Astrocyte of the cerebellum (primary cell): ENCODE results near the gene PAEP.

ENCODE experiments used
- DNase-seq: peaks from one replicate; pipeline ENCODE4 v3.0.0-alpha.2; 2011; ENCODE audit warnings: low read depth
- H3K4me3 ChIP-seq: 2 replicates; pipeline ENCODE4 v1.5.1; 2011; ENCODE audit warnings: mild to moderate bottlenecking, low read depth, low read length, moderate library complexity
- in situ Hi-C: cut with HindIII; loops from 2 replicates; pipeline ENCODE4 v1.10.0; 2017; ENCODE audit warnings: low sequenced_read_pairs
- TF ChIP-seq, protein P1 (sequence below): IDR thresholded peaks from 2 replicates; pipeline ENCODE4 v1.5.1; 2012; ENCODE audit warnings: low read length, low read depth, moderate library complexity, mild to moderate bottlenecking; ENCODE audit errors: missing control alignments

PAEP gene

GRCh38 chr9:135584371-135584770, 22.8 kb downstream of the PAEP start:
- TF ChIP-seq, protein P1, sequence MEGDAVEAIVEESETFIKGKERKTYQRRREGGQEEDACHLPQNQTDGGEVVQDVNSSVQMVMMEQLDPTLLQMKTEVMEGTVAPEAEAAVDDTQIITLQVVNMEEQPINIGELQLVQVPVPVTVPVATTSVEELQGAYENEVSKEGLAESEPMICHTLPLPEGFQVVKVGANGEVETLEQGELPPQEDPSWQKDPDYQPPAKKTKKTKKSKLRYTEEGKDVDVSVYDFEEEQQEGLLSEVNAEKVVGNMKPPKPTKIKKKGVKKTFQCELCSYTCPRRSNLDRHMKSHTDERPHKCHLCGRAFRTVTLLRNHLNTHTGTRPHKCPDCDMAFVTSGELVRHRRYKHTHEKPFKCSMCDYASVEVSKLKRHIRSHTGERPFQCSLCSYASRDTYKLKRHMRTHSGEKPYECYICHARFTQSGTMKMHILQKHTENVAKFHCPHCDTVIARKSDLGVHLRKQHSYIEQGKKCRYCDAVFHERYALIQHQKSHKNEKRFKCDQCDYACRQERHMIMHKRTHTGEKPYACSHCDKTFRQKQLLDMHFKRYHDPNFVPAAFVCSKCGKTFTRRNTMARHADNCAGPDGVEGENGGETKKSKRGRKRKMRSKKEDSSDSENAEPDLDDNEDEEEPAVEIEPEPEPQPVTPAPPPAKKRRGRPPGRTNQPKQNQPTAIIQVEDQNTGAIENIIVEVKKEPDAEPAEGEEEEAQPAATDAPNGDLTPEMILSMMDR = no peak
- in situ Hi-C loops = no loop called here
- no peak overlapping the region for H3K4me3 ChIP-seq
- DNase-seq = no peak

DNA sequence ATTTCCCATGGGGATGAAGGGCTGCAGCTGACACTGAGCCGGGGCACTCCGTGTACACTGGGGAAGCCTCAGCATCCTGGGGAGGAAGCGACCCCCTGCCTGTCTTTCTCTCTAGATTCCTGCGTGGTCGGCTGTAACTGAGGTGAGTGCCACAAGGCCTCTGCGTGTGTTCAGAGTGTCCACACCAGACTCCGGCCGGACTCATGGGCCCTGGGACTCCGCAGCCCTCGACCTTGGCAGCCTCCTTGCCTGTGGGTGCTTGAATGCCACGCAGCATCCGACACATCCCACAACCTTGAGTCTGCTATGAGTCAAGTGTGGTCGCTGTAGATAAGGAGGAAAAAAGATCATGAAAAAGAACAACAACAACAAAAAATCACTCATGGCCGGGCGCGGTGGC, 23.4 kb downstream of the PAEP start:
- TF ChIP-seq, protein P1 = no peak
- no peak overlapping the region for H3K4me3 ChIP-seq
- in situ Hi-C loops = no loop called here
- DNase-seq = no peak

DNA sequence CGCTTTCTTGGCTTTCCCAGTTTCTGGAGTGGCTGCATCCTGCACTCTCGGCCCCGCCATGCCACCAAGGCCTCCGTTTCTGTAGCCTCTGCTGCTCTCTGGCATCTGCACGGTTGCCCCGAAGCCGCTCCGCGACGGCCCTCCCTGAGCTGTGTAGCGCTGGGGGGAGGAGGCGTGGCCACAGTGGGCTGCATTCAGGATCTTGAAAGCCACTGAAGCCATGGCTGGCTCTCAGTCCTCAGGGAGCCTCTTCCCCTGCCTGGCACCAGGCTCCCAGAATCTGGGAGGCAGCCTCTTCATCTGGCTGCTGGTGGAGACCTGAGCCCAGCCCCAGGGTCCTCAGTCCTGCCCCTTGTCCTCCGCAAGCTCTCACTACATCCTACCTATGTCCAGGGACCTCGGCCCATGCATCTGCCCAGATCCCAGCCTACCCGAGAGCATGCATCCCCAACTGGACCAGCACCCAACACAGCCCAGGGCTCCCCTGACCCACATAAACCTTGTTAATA, 25.1 kb downstream of the PAEP start:
- in situ Hi-C loops = no loop called here
- TF ChIP-seq, protein P1 = no peak
- DNase-seq = no peak
- no peak overlapping the region for H3K4me3 ChIP-seq

GRCh38 chr9:135587658-135588057, 26.1 kb downstream of the PAEP start:
- DNase-seq = no peak
- in situ Hi-C loops = no loop called here
- no peak overlapping the region for H3K4me3 ChIP-seq
- TF ChIP-seq, protein P1 = no peak

DNA sequence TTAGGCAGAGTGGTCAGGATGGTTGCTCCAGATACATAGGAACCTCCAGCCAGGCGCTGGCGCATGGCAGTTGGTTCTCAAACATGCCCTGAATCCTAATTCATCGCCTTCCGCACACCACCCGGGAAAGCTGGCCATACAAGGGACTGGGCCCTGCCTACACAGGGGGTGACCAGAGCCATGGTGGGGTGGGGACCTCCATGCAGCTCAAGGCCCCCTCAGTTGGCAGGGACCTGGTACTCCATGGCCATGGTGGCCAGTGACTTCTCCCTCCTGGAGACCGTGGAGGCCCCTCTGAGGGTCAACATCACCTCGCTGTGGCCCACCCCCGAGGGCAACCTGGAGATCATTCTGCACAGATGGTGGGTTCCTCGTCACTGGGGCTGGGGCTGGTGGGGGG, 26.8 kb downstream of the PAEP start:
- DNase-seq = no peak
- in situ Hi-C loops = no loop called here
- no peak overlapping the region for H3K4me3 ChIP-seq
- TF ChIP-seq, protein P1 = no peak

DNA sequence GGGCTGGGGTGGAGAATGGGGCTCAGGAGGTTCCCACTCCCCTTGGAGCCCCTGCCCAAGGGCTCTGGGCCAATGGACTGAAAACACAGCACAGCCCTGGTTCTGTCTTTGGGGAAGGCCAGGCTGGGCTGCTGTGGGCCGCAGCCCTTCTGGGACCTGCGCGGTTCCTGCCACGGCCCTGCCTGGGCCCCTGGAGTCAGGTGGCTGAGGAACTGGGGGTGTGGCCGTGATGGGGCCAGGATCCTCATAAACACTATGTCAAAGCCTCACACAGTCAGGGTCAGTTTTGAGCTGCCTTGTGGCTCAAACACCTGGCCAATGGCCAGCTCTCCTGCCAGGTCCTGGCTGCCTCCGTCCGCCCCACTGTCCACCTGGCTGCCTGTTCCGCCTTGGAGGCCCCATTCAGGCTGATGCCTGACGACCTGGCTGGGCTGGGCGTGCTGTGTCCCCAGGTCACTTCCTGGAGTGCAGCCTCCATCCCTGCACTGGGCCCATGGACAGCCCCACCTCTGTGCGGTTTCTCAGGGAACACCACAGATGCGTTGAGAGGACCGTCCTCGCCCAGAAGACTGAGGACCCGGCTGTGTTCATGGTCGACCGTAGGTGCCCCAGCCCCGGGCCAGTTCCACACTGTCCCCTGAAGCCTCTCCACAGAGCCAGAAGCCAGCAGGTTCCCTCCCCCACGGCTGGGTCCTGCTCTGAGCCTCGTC, 27.5 kb downstream of the PAEP start:
- in situ Hi-C loops = no loop called here
- TF ChIP-seq, protein P1 = no peak

More for the DNA sequence above, 27.5 kb downstream of the PAEP start:
- no peak for DNase-seq
- H3K4me3 ChIP-seq = no peak overlapping the region
